Measurements from ENCODE around the gene LMX1A.
A peak's percentile ranks its signal among the peaks of the same experiment; 100 is the strongest.

LMX1A gene

GRCh38 chr1:165392634-165393571, 36.4 kb upstream of the LMX1A start (continued):
- TF ChIP-seq TSHZ1 (tag by site-specific recombination; IDR thresholded peaks at IDR 0.05; ENCODE audit: borderline replicate concordance), result no peak
- TF ChIP-seq ZNF596 (tag by site-specific recombination; IDR thresholded peaks at IDR 0.05), result no peak
- peak; percentile 66 for TF ChIP-seq KLF9 (tag by site-specific recombination; IDR thresholded peaks at IDR 0.05; ENCODE audit: low read depth)
- no peak for TF ChIP-seq ZNF302 (tag by site-specific recombination; IDR thresholded peaks at IDR 0.05; ENCODE audit: low read depth)
- no peak for TF ChIP-seq ZSCAN4 (tag by site-specific recombination; IDR thresholded peaks at IDR 0.05)
- TF ChIP-seq BCL11A (tag by site-specific recombination; IDR thresholded peaks at IDR 0.05; ENCODE audit: low read depth), result no peak
- no peak for TF ChIP-seq ZNF24 (tag by site-specific recombination; IDR thresholded peaks at IDR 0.05)
- TF ChIP-seq ZBTB20 (tag by site-specific recombination; IDR thresholded peaks at IDR 0.05), result no peak
- TF ChIP-seq ZNF221 (tag by site-specific recombination; IDR thresholded peaks at IDR 0.05; ENCODE audit: borderline replicate concordance), result no peak
- TF ChIP-seq ZNF121 (tag by site-specific recombination; IDR thresholded peaks at IDR 0.05), result no peak
- no peak for TF ChIP-seq ZNF10 (tag by site-specific recombination; IDR thresholded peaks at IDR 0.05)
- no peak for TF ChIP-seq ZNF785 (tag by site-specific recombination; IDR thresholded peaks at IDR 0.05)
- TF ChIP-seq ZNF600 (tag by site-specific recombination; IDR thresholded peaks at IDR 0.05), result peak; percentile 85
- no peak for TF ChIP-seq ZBTB7A (tag by site-specific recombination; IDR thresholded peaks at IDR 0.05; ENCODE audit: low read depth)
- no peak for TF ChIP-seq ATF2 (tag by site-specific recombination; IDR thresholded peaks at IDR 0.05; ENCODE audit: low read depth)
- no peak for TF ChIP-seq ZNF19 (tag by site-specific recombination; IDR thresholded peaks at IDR 0.05; ENCODE audit: low read depth)
- no peak for TF ChIP-seq ZNF114 (tag by site-specific recombination; IDR thresholded peaks at IDR 0.05)
- no peak for TF ChIP-seq ZBTB8A (tag by site-specific recombination; IDR thresholded peaks at IDR 0.05)
- no peak for TF ChIP-seq ZNF311 (tag by site-specific recombination; IDR thresholded peaks at IDR 0.05; ENCODE audit: borderline replicate concordance)
- no peak for TF ChIP-seq ZNF624 (tag by site-specific recombination; IDR thresholded peaks at IDR 0.05)
- TF ChIP-seq ZEB2 (tag by site-specific recombination; IDR thresholded peaks at IDR 0.05), result peak; percentile 53; the same call in 1 of the 2 replicates
- no peak for TF ChIP-seq ZNF571 (tag by site-specific recombination; IDR thresholded peaks at IDR 0.05)
- TF ChIP-seq ZBTB26 (tag by site-specific recombination; optimal IDR thresholded peaks at IDR 0.05), result no peak
- TF ChIP-seq ZNF664 (tag by site-specific recombination; IDR thresholded peaks at IDR 0.05), result no peak
- no peak for TF ChIP-seq ZSCAN16 (tag by site-specific recombination; IDR thresholded peaks at IDR 0.05)
- peak; percentile 60; the same call in 1 of the 2 replicates for TF ChIP-seq KLF17 (tag by site-specific recombination; IDR thresholded peaks at IDR 0.05)
- TF ChIP-seq ZNF423 (tag by site-specific recombination; IDR thresholded peaks at IDR 0.05), result no peak
- no peak for TF ChIP-seq ZBTB10 (tag by site-specific recombination; IDR thresholded peaks at IDR 0.05)
- peak; percentile 18; the same call in 1 of the 2 replicates for TF ChIP-seq ZNF777 (tag by site-specific recombination; IDR thresholded peaks at IDR 0.05; ENCODE audit: borderline replicate concordance)

Measured in HEK293 (cell line).